ENCODE measurements around the gene SGMS1.

DNA sequence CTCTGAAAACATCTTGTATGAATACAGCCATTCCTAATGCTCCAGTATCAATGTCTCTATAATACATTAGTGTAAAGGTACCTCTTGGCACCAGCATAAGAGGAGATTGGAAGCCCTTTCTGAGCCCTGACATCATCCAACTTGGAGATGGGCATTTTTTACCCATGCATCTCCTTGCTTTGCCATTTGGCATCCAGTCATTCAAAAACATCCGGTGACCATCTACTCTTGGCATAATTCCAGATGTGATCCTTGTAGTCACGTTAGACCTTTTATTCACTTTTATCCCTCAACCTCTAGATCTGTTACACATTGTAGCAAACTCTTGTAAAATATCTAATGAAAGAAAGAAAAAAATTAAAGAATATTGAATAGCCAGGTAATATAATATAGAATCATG lies 17.9 kb upstream of the SGMS1 start:
- TF ChIP-seq, protein P1, sequence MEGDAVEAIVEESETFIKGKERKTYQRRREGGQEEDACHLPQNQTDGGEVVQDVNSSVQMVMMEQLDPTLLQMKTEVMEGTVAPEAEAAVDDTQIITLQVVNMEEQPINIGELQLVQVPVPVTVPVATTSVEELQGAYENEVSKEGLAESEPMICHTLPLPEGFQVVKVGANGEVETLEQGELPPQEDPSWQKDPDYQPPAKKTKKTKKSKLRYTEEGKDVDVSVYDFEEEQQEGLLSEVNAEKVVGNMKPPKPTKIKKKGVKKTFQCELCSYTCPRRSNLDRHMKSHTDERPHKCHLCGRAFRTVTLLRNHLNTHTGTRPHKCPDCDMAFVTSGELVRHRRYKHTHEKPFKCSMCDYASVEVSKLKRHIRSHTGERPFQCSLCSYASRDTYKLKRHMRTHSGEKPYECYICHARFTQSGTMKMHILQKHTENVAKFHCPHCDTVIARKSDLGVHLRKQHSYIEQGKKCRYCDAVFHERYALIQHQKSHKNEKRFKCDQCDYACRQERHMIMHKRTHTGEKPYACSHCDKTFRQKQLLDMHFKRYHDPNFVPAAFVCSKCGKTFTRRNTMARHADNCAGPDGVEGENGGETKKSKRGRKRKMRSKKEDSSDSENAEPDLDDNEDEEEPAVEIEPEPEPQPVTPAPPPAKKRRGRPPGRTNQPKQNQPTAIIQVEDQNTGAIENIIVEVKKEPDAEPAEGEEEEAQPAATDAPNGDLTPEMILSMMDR (IDR thresholded peaks at IDR 0.05; ENCODE audit: low read depth, low read length, poor library complexity, severe bottlenecking) = no peak
- TF ChIP-seq EZH2phosphoT487 (IDR thresholded peaks at IDR 0.05; ENCODE audit: borderline replicate concordance, low read length) = no peak

Measured in DOHH2 (cell line).